ENCODE measurements around the gene HTR2A.

DNA sequence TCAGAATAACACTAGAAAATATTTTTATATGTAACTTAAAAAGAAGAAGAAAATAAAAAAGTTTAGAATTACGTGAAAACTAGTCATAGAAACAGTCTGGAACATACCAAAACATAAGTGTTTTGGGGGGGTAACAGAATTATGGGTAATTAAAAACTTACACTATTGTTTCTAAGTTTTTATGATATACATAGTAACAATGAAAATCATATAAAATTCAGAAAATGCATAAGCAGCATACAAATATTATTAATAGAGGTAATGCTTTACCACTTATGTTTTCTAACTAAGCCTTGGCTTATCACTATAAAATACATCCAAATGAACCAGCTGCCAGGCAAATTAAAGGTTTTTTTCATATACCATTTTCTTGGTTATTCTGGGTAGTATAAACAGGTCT is 114.8 kb downstream of the HTR2A start:
- TF ChIP-seq, protein P1, sequence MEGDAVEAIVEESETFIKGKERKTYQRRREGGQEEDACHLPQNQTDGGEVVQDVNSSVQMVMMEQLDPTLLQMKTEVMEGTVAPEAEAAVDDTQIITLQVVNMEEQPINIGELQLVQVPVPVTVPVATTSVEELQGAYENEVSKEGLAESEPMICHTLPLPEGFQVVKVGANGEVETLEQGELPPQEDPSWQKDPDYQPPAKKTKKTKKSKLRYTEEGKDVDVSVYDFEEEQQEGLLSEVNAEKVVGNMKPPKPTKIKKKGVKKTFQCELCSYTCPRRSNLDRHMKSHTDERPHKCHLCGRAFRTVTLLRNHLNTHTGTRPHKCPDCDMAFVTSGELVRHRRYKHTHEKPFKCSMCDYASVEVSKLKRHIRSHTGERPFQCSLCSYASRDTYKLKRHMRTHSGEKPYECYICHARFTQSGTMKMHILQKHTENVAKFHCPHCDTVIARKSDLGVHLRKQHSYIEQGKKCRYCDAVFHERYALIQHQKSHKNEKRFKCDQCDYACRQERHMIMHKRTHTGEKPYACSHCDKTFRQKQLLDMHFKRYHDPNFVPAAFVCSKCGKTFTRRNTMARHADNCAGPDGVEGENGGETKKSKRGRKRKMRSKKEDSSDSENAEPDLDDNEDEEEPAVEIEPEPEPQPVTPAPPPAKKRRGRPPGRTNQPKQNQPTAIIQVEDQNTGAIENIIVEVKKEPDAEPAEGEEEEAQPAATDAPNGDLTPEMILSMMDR (IDR thresholded peaks at IDR 0.05), result no peak
- TF ChIP-seq POLR2A (IDR thresholded peaks at IDR 0.05), result no peak
